ENCODE results near the gene KCNQ2.

The KCNQ2 gene

DNA sequence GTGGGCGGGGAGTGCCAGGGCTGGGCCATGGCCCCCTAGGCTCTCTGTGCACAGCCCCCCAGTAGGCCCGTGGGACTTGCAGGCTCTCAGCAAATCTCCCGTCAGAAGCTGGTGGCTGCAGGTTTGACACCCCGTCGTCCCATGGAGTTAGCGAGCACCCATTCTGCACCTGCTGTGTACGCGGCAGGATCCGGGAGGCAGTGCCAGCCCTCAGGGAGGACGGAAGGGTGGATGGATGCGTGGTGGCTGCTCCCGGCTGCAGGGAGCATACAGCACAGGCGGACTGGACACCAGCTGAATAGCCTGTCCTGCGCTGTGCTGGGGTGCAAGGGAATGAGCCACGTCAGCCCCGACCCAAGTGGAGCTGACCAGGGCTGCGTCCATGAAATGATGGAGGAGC lies 78.9 kb downstream of the KCNQ2 start:
- no peaks in the 10 kb centered on the region for H3K36me3 ChIP-seq (replicated peaks; ENCODE audit: low read depth, low read length)
- no peak overlapping the region for H3K9ac ChIP-seq (ENCODE audit: low read length)
- no peak for TF ChIP-seq CTCF (IDR thresholded peaks at IDR 0.05; ENCODE audit: low read depth, low read length)
- TF ChIP-seq EZH2phosphoT487 (IDR thresholded peaks at IDR 0.05; ENCODE audit: low read depth) = no peak
- no peaks in the 10 kb centered on the region for H4K20me1 ChIP-seq (ENCODE audit: insufficient read depth, low read length)
- H3K79me2 ChIP-seq (ENCODE audit: low read length) = no peaks in the 10 kb centered on the region
- H3K4me1 ChIP-seq (ENCODE audit: low read length) = no peaks in the 10 kb centered on the region
- H2AFZ ChIP-seq (ENCODE audit: low read depth, low read length) = no peak overlapping the region
- H3K27ac ChIP-seq (ENCODE audit: low read length) = no peak overlapping the region
- 0 out of 2 replicates have a peak, but pooled peaks cover 3% of the 10 kb centered on the region for H3K27me3 ChIP-seq (ENCODE audit: low read depth, low read length)
- H3K4me2 ChIP-seq (ENCODE audit: low read length) = no peak overlapping the region
- no peak overlapping the region for H3K4me3 ChIP-seq (ENCODE audit: low read length)
- no peaks in the 10 kb centered on the region for H3K9me3 ChIP-seq (ENCODE audit: insufficient read depth, low read length)

GRCh38 chr20:63392465-63393365 lies 79.7 kb downstream of the KCNQ2 start:
- no peaks in the 10 kb centered on the region; the same call in 1 of the 2 replicates for H3K9me3 ChIP-seq (ENCODE audit: insufficient read depth, low read length)
- no peak overlapping the region for H2AFZ ChIP-seq (ENCODE audit: low read depth, low read length)
- H3K9ac ChIP-seq (ENCODE audit: low read length) = no peak overlapping the region
- H3K36me3 ChIP-seq (replicated peaks; ENCODE audit: low read depth, low read length) = no peaks in the 10 kb centered on the region
- 0 out of 2 replicates have a peak, but pooled peaks cover 3% of the 10 kb centered on the region for H3K27me3 ChIP-seq (ENCODE audit: low read depth, low read length)
- TF ChIP-seq CTCF (IDR thresholded peaks at IDR 0.05; ENCODE audit: low read depth, low read length) (no peak), EZH2phosphoT487 (IDR thresholded peaks at IDR 0.05; ENCODE audit: low read depth) (no peak)
- H3K4me3 ChIP-seq (ENCODE audit: low read length) = no peak overlapping the region
- H3K4me1 ChIP-seq (ENCODE audit: low read length) = no peaks in the 10 kb centered on the region
- no peaks in the 10 kb centered on the region for H3K79me2 ChIP-seq (ENCODE audit: low read length)
- no peak overlapping the region for H3K27ac ChIP-seq (ENCODE audit: low read length)
- no peaks in the 10 kb centered on the region for H4K20me1 ChIP-seq (ENCODE audit: insufficient read depth, low read length)
- H3K4me2 ChIP-seq (ENCODE audit: low read length) = no peak overlapping the region

DNA sequence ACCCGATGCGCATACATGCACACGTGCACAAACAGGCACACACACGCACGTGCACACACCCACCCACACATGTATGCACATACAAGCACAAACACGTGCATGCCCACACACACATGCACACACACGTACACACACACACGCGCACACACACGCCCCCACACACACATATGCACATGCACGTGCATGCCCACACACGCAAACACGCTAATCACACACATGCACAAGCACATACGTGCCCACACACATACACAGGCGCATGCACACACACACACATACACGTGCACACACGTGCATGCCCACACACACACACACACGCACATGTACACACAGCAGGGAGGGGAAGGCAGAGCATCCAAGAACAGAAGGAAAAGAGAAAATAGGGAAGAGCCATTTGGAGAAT lies 84.5 kb downstream of the KCNQ2 start:
- Histone ChIP-seq H3K4me2 (ENCODE audit: low read length) (no peak overlapping the region), H3K27ac (ENCODE audit: low read length) (no peak overlapping the region), H3K4me1 (ENCODE audit: low read length) (no peaks in the 10 kb centered on the region), H3K27me3 (ENCODE audit: low read depth, low read length) (0 out of 2 replicates have a peak, but pooled peaks cover 3% of the 10 kb centered on the region), H4K20me1 (ENCODE audit: insufficient read depth, low read length) (no peaks in the 10 kb centered on the region), H3K9ac (ENCODE audit: low read length) (no peak overlapping the region), H3K36me3 (replicated peaks; ENCODE audit: low read depth, low read length) (no peaks in the 10 kb centered on the region), H3K9me3 (ENCODE audit: insufficient read depth, low read length) (no peaks in the 10 kb centered on the region; the same call in 1 of the 2 replicates), H2AFZ (ENCODE audit: low read depth, low read length) (no peak overlapping the region), H3K79me2 (ENCODE audit: low read length) (no peaks in the 10 kb centered on the region), H3K4me3 (ENCODE audit: low read length) (no peak overlapping the region)
- TF ChIP-seq EZH2phosphoT487 (IDR thresholded peaks at IDR 0.05; ENCODE audit: low read depth) = no peak
- TF ChIP-seq CTCF (IDR thresholded peaks at IDR 0.05; ENCODE audit: low read depth, low read length) = no peak

DNA sequence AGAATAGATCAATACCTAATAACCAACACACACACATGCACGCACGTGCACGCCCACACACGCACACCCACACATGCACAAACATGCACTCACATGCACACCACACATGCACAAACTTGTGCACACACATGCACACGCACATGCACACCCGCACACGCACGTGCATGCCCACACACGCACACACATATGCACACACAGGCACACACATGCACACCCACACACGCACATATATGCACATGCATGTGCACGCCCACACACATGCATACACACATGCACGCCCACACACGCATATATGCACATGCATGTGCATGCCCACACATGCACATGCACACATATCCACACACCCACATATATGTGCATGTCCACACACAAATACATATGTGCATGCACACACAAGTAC lies 85.1 kb downstream of the KCNQ2 start:
- H3K4me3 ChIP-seq (ENCODE audit: low read length) = no peak overlapping the region
- H3K4me2 ChIP-seq (ENCODE audit: low read length) = no peak overlapping the region
- no peaks in the 10 kb centered on the region for H3K4me1 ChIP-seq (ENCODE audit: low read length)
- H3K79me2 ChIP-seq (ENCODE audit: low read length) = no peaks in the 10 kb centered on the region
- no peak overlapping the region for H3K9ac ChIP-seq (ENCODE audit: low read length)
- TF ChIP-seq EZH2phosphoT487 (IDR thresholded peaks at IDR 0.05; ENCODE audit: low read depth) (no peak), CTCF (IDR thresholded peaks at IDR 0.05; ENCODE audit: low read depth, low read length) (no peak)
- no peak overlapping the region for H3K27ac ChIP-seq (ENCODE audit: low read length)
- H4K20me1 ChIP-seq (ENCODE audit: insufficient read depth, low read length) = no peaks in the 10 kb centered on the region
- 0 out of 2 replicates have a peak, but pooled peaks cover 3% of the 10 kb centered on the region for H3K27me3 ChIP-seq (ENCODE audit: low read depth, low read length)
- H3K9me3 ChIP-seq (ENCODE audit: insufficient read depth, low read length) = no peaks in the 10 kb centered on the region; the same call in 1 of the 2 replicates
- no peaks in the 10 kb centered on the region for H3K36me3 ChIP-seq (replicated peaks; ENCODE audit: low read depth, low read length)
- no peak overlapping the region for H2AFZ ChIP-seq (ENCODE audit: low read depth, low read length)

Measured in OCI-LY3 (cell line).